ENCODE measurements around the gene ADAMTS1.

GRCh38 chr21:26795866-26796329 lies 49.3 kb downstream of the ADAMTS1 start:
- TF ChIP-seq POLR2A (IDR thresholded peaks at IDR 0.05) (no peak), EP300 (IDR thresholded peaks at IDR 0.05) (peak; percentile 49)
- TF ChIP-seq, protein P1, sequence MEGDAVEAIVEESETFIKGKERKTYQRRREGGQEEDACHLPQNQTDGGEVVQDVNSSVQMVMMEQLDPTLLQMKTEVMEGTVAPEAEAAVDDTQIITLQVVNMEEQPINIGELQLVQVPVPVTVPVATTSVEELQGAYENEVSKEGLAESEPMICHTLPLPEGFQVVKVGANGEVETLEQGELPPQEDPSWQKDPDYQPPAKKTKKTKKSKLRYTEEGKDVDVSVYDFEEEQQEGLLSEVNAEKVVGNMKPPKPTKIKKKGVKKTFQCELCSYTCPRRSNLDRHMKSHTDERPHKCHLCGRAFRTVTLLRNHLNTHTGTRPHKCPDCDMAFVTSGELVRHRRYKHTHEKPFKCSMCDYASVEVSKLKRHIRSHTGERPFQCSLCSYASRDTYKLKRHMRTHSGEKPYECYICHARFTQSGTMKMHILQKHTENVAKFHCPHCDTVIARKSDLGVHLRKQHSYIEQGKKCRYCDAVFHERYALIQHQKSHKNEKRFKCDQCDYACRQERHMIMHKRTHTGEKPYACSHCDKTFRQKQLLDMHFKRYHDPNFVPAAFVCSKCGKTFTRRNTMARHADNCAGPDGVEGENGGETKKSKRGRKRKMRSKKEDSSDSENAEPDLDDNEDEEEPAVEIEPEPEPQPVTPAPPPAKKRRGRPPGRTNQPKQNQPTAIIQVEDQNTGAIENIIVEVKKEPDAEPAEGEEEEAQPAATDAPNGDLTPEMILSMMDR (IDR thresholded peaks at IDR 0.05): no peak

All from stomach (tissue), 4 donors.